Kidney epithelial cell (primary cell): ENCODE data around the gene ABCC8. TPM values are rescaled to one million over a fixed set of nuclear protein-coding genes. Genes with fewer than 3 reads are reported as not detected.

Experiments
- DNase-seq: peaks from one replicate; pipeline ENCODE4 v3.0.0-alpha.2; 2010; ENCODE audit warnings: low read depth
- H3K27me3 ChIP-seq: 2 replicates; pipeline ENCODE4 v1.6.0; 2011; ENCODE audit warnings: low read length; ENCODE audit not compliant: control insufficient read depth, insufficient read depth
- H3K36me3 ChIP-seq: 2 replicates; pipeline ENCODE4 v1.5.1; 2011; ENCODE audit warnings: low read length; ENCODE audit not compliant: control insufficient read depth, insufficient read depth
- H3K4me3 ChIP-seq: 2 replicates; pipeline ENCODE4 v1.5.1; 2011; ENCODE audit warnings: low read depth, mild to moderate bottlenecking, control low read depth, low read length
- CTCF ChIP-seq: IDR thresholded peaks from 2 replicates; pipeline ENCODE4 v1.5.1; 2011; ENCODE audit warnings: mild to moderate bottlenecking, moderate library complexity, low read length, control low read depth, inconsistent platforms; ENCODE audit not compliant: insufficient read depth, poor library complexity, severe bottlenecking
- total RNA-seq: library from RNA; depleted of rRNA; stranded (reverse); fragments of >200 nt; gene quantifications from 2 replicates; pipeline ENCODE4 v1.2.3, GENCODE V29; 2015

The ABCC8 gene
- total RNA-seq: not detected in 2 replicates

- Histone ChIP-seq H3K27me3 (peaks cover 50% of the 10 kb centered on the region), H3K36me3 (no peaks in the 10 kb centered on the region), H3K4me3 (no peak within 1 kb of the TSS)
- no peak for TF ChIP-seq CTCF
- no peak for DNase-seq
Observed at GRCh38 chr11:17476317-17477083, at the start of gene ABCC8. TSS of gene ABCC8 (minus strand) at chr11:17476845. CDS start at chr11:17476776, 69 bp downstream.

GRCh38 chr11:17526326-17526725 lies 49.7 kb upstream of the ABCC8 start:
- Histone ChIP-seq H3K27me3 (peaks cover 21% of the 10 kb centered on the region), H3K36me3 (no peaks in the 10 kb centered on the region), H3K4me3 (no peak overlapping the region)
- DNase-seq: no peak
- TF ChIP-seq CTCF: no peak

- H3K36me3 ChIP-seq: no peaks in the 10 kb centered on the region
- no peak overlapping the region for H3K4me3 ChIP-seq
- H3K27me3 ChIP-seq: peaks cover 13% of the 10 kb centered on the region
- TF ChIP-seq CTCF: no peak
- DNase-seq: no peak
Observed at GRCh38 chr11:17525570-17525969, 48.9 kb upstream of the ABCC8 start.

- Histone ChIP-seq H3K36me3 (no peaks in the 10 kb centered on the region), H3K4me3 (no peak overlapping the region), H3K27me3 (peaks cover 5% of the 10 kb centered on the region)
- no peak for DNase-seq
- TF ChIP-seq CTCF: no peak
Observed at GRCh38 chr11:17524221-17524620, 47.6 kb upstream of the ABCC8 start.

- Histone ChIP-seq H3K36me3 (no peaks in the 10 kb centered on the region), H3K4me3 (no peak overlapping the region), H3K27me3 (no peaks in the 10 kb centered on the region)
- no peak for TF ChIP-seq CTCF
- DNase-seq: no peak
Observed at GRCh38 chr11:17522655-17523054, 46.0 kb upstream of the ABCC8 start.
